Measurements from ENCODE around the gene CTNNA3.

Gene CTNNA3

DNA sequence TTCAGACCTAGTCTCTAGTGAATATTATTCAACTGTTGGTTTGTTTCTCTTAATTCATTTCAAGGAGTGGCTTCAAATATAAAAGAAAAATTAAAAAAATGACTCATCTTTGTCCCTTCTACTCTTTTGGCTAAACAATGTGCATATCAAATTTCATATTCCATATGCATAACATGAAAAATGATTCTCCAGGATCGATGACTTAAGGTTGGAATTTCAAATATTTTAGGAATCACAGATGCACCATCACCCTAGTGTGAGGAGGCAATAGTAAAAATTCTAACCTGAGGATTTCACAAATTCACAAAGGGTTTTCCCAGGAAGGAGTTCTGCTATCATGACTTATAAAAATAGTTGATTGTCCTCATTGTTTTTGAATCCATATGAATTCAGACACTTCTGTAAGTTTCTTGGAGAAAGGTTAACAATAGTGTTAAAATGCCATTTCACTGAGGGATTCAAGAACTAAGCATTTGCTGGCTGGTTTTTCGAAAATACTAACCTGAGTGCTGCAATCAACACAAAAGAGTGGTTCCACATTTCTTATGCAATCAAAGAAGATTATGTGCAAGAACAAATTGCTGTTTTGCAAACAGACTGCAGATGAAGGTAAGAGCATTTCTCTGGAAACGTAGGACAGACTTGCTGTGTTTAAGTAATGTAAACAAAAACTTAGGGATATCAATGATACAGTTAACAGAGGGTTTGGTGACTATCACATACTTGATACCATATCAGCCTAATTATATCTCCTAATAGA, 1317.7 kb downstream of the CTNNA3 start:
- Histone ChIP-seq H3K9me2 (replicated peaks; ENCODE audit: insufficient read depth, low read length) (no peaks in the 10 kb centered on the region), H3K27me3 (ENCODE audit: low read length) (no peaks in the 10 kb centered on the region), H3K36me3 (ENCODE audit: low read length) (no peaks in the 10 kb centered on the region), H4K20me1 (ENCODE audit: low read depth, low read length) (no peaks in the 10 kb centered on the region), H3K4me2 (ENCODE audit: low read depth, low read length, poor library complexity, severe bottlenecking) (no peak overlapping the region), H3K9me3 (ENCODE audit: insufficient read depth, low read length) (no peaks in the 10 kb centered on the region), H3F3A (ENCODE audit: insufficient read depth) (no peaks in the 10 kb centered on the region), H2AFZ (ENCODE audit: low read depth, low read length, severe bottlenecking) (no peak overlapping the region), H3K4me3 (ENCODE audit: insufficient read depth, low read length, poor library complexity, severe bottlenecking) (no peak overlapping the region), H3K9ac (ENCODE audit: low read length) (no peak overlapping the region), H3K27ac (ENCODE audit: low read depth, low read length) (no peak overlapping the region), H3K79me2 (ENCODE audit: insufficient read depth, low read length) (no peaks in the 10 kb centered on the region)
- TF ChIP-seq EZH2phosphoT487 (conservative IDR thresholded peaks at IDR 0.05; ENCODE audit: low read length), result no peak

DNA sequence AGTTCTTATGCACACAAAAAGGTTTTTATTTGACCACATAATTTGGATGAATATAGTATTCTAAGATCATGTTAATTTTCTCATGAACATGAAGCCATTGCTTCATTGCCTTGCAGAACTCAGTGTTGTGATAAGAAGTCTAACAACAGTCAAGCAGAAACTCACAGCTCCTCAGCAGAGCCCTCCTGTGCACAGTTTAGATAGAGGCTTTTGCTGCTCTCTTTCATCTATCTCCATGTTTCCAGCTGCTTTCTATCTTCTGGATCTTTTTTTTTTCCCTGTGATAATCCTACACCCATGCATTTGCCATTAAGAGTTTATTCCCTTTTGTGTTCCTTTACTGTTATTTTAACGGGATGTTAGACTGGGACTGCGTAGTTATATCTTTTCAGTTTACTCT, 1327.8 kb downstream of the CTNNA3 start:
- Histone ChIP-seq H3K4me2 (ENCODE audit: low read depth, low read length, poor library complexity, severe bottlenecking) (no peak overlapping the region), H3K9me2 (replicated peaks; ENCODE audit: insufficient read depth, low read length) (no peaks in the 10 kb centered on the region), H4K20me1 (ENCODE audit: low read depth, low read length) (no peaks in the 10 kb centered on the region), H3K36me3 (ENCODE audit: low read length) (no peaks in the 10 kb centered on the region), H3F3A (ENCODE audit: insufficient read depth) (no peaks in the 10 kb centered on the region), H3K4me3 (ENCODE audit: insufficient read depth, low read length, poor library complexity, severe bottlenecking) (no peak overlapping the region), H3K79me2 (ENCODE audit: insufficient read depth, low read length) (no peaks in the 10 kb centered on the region), H2AFZ (ENCODE audit: low read depth, low read length, severe bottlenecking) (no peak overlapping the region), H3K27ac (ENCODE audit: low read depth, low read length) (no peak overlapping the region), H3K9ac (ENCODE audit: low read length) (no peak overlapping the region), H3K9me3 (ENCODE audit: insufficient read depth, low read length) (no peaks in the 10 kb centered on the region), H3K27me3 (ENCODE audit: low read length) (no peaks in the 10 kb centered on the region)
- no peak for TF ChIP-seq EZH2phosphoT487 (conservative IDR thresholded peaks at IDR 0.05; ENCODE audit: low read length)
- TF ChIP-seq, protein P1, sequence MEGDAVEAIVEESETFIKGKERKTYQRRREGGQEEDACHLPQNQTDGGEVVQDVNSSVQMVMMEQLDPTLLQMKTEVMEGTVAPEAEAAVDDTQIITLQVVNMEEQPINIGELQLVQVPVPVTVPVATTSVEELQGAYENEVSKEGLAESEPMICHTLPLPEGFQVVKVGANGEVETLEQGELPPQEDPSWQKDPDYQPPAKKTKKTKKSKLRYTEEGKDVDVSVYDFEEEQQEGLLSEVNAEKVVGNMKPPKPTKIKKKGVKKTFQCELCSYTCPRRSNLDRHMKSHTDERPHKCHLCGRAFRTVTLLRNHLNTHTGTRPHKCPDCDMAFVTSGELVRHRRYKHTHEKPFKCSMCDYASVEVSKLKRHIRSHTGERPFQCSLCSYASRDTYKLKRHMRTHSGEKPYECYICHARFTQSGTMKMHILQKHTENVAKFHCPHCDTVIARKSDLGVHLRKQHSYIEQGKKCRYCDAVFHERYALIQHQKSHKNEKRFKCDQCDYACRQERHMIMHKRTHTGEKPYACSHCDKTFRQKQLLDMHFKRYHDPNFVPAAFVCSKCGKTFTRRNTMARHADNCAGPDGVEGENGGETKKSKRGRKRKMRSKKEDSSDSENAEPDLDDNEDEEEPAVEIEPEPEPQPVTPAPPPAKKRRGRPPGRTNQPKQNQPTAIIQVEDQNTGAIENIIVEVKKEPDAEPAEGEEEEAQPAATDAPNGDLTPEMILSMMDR (IDR thresholded peaks at IDR 0.05; ENCODE audit: insufficient read depth, low read length, poor library complexity, severe bottlenecking), result no peak

DNA sequence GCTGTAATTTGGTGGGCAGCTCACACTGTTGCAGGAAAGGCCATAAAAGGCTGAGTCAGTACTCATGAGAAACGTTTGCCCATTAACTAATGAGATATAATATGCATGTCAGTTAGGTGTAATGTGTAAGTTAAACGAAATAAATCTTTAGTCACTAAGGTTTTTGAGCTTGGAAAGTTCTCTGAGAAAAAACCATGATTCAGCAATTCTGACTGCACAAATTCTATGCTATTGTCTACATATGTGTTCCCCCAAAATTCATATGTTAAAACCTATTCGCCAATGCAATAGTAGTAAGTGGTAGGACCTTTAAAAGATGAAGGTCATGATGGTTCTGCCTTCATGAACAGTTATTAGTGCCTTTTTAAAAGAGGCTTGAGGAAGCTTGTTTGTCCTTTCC, 1329.8 kb downstream of the CTNNA3 start:
- H3K4me2 ChIP-seq (ENCODE audit: low read depth, low read length, poor library complexity, severe bottlenecking), result no peak overlapping the region
- TF ChIP-seq, protein P1 (IDR thresholded peaks at IDR 0.05; ENCODE audit: insufficient read depth, low read length, poor library complexity, severe bottlenecking), result no peak
- TF ChIP-seq EZH2phosphoT487 (conservative IDR thresholded peaks at IDR 0.05; ENCODE audit: low read length), result no peak
- H3K4me3 ChIP-seq (ENCODE audit: insufficient read depth, low read length, poor library complexity, severe bottlenecking), result no peak overlapping the region
- no peaks in the 10 kb centered on the region for H3K27me3 ChIP-seq (ENCODE audit: low read length)
- no peak overlapping the region for H3K9ac ChIP-seq (ENCODE audit: low read length)
- H2AFZ ChIP-seq (ENCODE audit: low read depth, low read length, severe bottlenecking), result no peak overlapping the region
- H3F3A ChIP-seq (ENCODE audit: insufficient read depth), result no peaks in the 10 kb centered on the region
- H4K20me1 ChIP-seq (ENCODE audit: low read depth, low read length), result no peaks in the 10 kb centered on the region
- no peaks in the 10 kb centered on the region for H3K79me2 ChIP-seq (ENCODE audit: insufficient read depth, low read length)
- no peaks in the 10 kb centered on the region for H3K36me3 ChIP-seq (ENCODE audit: low read length)
- H3K9me2 ChIP-seq (replicated peaks; ENCODE audit: insufficient read depth, low read length), result no peaks in the 10 kb centered on the region
- no peaks in the 10 kb centered on the region for H3K9me3 ChIP-seq (ENCODE audit: insufficient read depth, low read length)
- H3K27ac ChIP-seq (ENCODE audit: low read depth, low read length), result no peak overlapping the region

DNA sequence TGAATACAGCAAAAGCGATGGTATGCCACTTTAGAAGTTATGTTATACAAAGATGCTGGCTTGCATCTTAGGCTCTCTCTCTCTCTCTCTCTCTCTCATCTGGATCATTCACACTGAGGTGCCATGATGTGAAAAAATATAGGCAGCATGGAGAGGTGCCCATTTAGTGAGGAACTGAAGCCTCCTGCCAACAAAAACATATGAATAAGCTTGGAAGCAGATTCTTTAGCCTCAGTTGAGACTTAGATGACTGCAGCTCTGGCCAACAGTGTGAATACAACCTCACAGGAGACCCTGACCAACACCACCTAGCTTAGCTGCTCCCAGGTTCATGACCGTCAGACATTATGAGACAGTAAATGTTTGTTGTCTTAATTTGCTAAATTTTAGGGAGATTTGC, 1330.3 kb downstream of the CTNNA3 start:
- H3K36me3 ChIP-seq (ENCODE audit: low read length), result no peaks in the 10 kb centered on the region
- no peak for TF ChIP-seq EZH2phosphoT487 (conservative IDR thresholded peaks at IDR 0.05; ENCODE audit: low read length)
- TF ChIP-seq, protein P1 (IDR thresholded peaks at IDR 0.05; ENCODE audit: insufficient read depth, low read length, poor library complexity, severe bottlenecking), result no peak
- no peaks in the 10 kb centered on the region for H3K9me2 ChIP-seq (replicated peaks; ENCODE audit: insufficient read depth, low read length)
- no peak overlapping the region for H3K4me2 ChIP-seq (ENCODE audit: low read depth, low read length, poor library complexity, severe bottlenecking)
- no peaks in the 10 kb centered on the region for H3K79me2 ChIP-seq (ENCODE audit: insufficient read depth, low read length)
- H3K9me3 ChIP-seq (ENCODE audit: insufficient read depth, low read length), result no peaks in the 10 kb centered on the region
- H3F3A ChIP-seq (ENCODE audit: insufficient read depth), result no peaks in the 10 kb centered on the region
- no peak overlapping the region for H2AFZ ChIP-seq (ENCODE audit: low read depth, low read length, severe bottlenecking)
- H4K20me1 ChIP-seq (ENCODE audit: low read depth, low read length), result no peaks in the 10 kb centered on the region
- no peak overlapping the region for H3K27ac ChIP-seq (ENCODE audit: low read depth, low read length)
- H3K27me3 ChIP-seq (ENCODE audit: low read length), result no peaks in the 10 kb centered on the region
- no peak overlapping the region for H3K9ac ChIP-seq (ENCODE audit: low read length)
- H3K4me3 ChIP-seq (ENCODE audit: insufficient read depth, low read length, poor library complexity, severe bottlenecking), result no peak overlapping the region
